NCI-H748 treated with DMSO at 0.1 percent for 48 hours (cell line): ENCODE results near the gene ARAP1.

Source experiments
- DNase-seq: peaks from one replicate; lab custom pipeline; 2025; lab: John Stamatoyannopoulos, UW

ARAP1 gene

DNA sequence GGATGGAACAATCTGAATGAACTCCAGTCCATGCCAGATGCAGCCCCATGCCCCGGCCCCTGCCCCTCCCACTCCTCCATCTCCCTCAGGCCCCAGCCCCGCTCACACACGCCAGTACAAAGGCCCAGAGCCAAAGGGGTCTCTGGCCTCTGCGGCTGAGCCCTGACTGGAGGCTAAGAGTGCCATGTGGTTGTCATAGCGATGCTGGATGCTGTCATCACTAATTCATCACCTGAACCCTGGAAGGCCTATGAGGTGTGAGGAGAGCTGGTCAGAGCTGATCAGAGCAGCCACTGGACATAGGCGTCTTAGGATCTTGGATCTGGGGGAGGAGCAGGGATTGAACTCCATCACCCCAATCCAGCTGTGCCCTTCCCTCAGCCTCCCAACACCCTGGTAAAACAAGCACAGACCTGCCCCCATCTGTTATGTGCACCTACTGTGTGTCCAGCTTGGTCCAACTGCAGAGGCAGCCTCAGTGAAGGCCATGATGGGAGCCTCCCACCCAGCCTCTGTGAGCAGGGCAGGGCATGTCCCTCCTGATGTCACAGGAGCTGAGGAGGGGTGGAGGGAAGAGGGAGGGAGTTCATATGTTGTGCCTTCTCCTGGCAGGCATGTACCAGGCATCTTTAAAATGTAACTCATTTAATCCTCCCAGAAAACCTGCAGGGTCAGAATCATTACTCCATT is 94.7 kb downstream of the ARAP1 start:
- DNase-seq: no peak

DNA sequence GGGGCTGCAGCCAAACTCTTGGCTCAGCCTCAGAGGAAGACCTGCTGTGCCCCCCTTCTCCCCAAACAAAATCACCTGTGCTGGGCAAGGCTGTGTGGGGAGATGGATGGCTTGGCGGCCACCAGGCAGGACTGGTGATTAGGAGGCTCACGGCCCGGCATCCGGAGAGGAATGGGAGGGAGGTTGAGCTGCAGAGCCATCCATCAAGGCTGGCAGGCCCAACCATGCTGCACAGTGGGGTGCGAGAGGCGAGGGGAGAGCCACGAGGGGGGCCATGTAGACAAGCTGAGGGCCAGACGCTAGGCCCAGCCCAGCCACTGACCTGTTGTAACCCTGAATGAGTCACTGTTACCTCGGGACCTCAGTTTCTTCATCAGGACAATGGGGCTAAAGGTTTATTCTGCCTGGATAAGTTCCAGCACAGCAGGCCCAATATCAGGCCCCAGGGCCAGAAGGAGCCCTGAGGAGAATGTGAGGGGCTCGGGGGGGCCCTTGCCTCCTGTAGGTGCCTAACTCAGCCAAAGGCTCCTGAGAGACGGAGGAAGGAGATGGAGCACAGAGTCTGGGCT is 96.2 kb downstream of the ARAP1 start:
- no peak for DNase-seq

DNA sequence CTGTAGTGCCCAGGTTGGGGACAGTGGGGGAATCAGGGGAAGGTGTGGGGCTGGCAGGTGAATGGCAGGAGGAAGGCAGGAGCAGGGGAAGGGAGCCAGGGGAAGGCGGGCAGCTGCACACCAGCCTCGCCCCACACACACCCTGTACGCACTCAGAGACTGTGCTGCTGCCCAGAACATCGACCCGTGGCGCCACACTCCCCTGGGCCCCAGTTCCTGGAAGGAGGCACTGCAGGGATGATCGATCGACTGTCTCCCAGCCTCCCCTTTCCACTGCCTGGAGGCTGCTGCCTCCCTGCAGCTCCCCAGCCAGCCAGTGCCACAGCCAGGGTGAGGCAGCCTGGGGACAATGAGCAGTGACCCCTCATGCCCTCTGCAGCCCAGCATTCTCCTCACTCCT is 97.2 kb downstream of the ARAP1 start:
- DNase-seq: no peak

DNA sequence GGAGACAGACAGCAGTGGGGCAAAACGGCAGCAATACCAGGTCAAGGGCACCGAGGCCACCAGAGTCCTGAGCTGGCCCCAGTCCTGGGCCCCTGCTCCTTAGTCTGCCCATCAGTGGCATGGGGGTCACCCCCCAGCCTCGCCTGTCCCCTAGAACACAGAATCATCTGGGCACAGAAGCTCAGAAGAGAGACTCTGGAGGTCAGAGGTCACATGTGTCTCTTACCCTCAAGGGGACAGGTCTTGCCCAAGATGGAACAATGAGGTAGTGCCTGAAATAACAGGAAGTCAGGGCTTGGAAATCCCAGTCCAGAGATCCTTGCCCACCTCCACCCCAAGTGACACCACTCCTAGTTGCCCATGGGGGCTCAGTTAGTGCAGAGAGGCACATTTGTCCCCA is 98.6 kb downstream of the ARAP1 start:
- no peak for DNase-seq

DNA sequence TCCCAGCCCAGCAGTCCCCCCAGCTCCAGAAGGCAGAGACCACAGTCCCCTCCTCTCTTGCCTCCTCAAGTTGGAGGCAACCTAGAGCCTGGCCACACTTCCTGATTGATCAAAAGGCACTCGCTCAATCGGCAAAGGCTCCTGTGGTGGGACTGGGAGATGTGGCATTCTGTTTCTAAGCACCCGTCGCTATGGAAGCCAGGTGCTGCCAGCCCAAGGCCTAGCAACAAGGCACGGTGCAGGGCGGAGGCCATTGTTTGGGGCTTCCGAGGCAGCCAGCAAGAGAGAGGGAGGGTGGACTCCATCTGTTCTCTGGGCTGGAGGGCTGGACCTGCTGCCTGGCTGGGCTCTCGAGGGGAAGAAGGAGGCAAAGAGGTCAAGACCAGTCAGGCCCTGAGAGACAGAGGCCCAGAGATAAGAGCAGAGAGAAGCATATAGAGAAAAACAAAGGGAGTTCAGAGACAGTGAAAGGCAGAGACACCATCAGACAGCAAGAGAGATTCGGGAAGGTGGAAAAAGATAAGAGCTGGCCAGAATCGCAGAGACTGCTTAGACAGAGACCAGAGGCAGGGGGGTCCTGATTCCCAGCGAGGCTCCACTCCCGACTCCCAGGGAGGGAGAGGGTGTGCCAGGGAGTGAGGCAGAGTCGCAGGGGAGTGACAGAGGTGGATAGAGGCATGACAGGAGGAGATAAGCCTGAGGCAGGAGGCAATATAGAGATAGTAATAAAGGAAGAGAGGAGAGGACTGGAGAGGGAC is 99.2 kb downstream of the ARAP1 start:
- DNase-seq: peak; percentile 83

DNA sequence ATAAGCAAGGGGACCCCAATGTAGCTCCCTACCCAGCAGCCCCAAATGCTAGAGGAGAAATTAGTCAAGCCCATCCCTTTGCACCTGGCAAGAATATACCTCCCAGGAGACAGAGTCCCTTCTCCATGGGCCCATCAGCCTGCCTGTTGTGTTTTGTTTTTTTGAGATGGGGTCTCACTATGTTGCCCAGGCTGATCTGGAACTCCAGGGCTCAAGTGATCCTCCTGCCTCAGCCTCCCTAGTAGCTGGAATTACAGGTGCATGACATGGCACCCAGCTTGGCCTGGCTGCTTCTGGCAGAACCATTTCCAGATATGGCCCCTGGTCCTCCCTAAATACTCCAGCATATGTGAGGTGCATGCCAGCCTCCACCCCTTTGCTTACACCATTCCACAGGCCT is 100.1 kb downstream of the ARAP1 start:
- DNase-seq: no peak

DNA sequence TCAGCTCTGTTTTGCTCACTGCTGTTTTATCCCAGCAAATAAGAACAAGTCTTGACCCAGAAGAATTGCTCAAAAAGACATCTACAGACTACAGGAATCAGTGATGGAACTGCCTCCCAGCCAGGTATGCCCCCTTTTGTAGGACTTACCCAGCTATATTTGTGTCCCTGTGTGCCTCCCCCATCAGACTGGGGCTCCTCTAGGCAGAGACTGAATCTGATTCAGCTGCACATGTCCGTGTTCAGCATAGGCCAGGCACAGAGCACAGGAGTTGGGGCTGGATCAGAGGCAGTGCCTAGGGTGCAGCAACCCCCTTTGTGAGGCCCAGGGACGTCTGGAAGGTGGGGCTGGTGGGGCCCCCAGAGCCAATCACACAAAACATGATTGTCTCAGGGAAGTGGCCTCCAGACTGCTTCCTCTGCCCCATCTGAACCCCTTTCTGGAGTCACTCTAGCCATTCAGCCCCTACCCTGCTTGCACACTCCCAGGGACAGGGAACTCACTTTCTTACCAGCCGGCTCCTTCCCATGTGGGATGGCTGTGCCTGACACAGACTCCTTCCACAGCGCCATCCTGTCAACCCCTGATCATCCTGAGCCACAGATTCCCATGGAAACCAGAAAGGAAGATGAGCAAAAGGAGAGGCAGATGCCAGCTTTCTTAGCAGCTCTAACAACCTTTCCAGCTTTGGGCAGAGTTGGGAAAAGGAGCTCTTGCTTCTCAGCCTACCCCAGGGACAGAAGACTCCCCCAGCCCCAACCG is 102.8 kb downstream of the ARAP1 start:
- no peak for DNase-seq

DNA sequence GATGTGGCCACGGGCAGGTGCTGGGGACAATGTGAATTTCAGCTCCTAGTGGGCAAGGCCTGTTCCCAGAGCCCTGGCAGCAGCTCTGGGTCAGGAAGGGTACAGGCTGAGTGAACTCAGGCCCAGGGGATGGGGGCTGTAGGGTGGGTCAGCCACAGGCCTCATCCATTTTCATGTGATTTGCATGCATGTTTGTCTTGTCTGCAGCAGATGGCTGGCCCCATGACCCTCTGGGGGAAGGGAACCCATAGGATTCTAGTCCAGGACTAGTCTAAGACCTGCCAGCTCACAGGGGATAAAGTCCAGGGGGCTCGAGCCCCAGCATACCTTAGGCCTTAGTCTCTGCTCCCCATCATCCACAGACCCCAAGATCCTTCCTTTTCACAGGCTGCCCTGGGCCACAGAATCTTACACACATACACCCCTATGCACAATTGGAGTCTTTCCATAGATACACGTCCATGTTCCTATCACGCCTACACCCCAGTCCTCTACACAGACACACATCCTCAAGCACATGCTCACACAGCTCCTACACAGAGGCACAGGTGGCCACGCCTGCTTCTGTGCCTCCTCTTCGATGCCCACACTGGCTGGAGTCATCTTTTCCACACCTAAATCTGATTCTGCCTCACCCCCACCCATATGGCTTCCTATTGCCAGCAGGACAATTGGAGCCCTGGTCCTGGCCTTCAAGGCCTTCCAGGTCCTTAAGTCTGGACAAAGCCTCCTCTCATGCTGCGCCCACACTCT is 103.6 kb downstream of the ARAP1 start:
- no peak for DNase-seq

DNA sequence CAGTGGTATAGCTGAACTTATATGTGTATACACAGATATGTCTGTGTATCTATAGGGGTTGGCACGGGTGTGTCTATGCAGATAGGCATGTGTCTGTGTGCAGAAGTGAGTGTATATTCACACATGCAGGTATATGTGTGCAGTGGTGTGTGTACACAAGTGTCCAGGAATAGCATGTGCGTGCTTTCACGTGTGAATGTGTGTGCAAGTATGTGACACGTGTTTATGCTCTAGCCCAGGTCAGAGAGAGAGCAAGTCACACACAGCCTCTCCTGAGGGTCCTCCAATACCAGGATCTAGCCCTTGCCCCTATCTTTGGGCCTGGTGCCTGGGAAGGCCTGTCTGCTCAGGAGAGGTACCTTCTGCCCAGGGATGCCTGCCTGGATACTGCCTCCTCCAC is 104.3 kb downstream of the ARAP1 start:
- DNase-seq: no peak

DNA sequence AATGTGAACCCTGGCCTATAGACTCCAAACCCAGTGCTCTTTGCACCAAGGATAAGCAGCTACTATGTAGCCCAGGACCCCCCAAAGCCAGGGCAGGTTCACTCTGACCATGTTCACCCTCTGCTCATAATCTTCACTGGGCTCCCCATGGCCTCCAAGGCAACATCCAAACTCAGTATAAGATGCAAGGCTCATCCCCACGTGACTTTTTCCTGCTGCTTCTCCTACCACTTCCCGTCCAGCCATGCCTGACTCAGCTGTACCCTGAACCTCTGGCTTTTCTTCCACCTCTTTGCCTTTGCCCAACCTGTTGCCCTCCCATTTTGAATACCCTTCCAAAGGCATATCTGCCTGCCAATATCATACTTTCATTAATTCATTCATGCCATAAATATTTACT is 105.7 kb downstream of the ARAP1 start:
- no peak for DNase-seq

DNA sequence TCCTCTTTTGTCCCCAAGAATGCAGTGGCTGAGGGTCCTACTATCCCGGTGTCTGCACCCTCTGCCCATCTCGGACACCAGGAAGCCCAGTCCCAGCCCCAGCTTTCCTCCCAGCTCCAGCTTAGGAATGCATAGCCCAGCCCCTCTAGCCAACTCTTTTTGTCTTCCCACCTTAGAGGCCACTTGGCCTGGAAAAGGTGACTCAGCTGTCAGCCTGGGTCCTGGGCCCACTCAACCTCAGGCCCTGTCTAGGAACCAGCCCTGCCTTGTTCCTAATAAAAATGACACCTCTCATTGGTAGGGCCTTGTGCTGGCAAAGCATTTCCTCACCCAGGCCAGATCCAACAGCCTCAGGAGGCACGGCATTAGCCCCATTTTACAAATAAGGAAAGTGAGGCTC is 106.2 kb downstream of the ARAP1 start:
- DNase-seq: no peak

DNA sequence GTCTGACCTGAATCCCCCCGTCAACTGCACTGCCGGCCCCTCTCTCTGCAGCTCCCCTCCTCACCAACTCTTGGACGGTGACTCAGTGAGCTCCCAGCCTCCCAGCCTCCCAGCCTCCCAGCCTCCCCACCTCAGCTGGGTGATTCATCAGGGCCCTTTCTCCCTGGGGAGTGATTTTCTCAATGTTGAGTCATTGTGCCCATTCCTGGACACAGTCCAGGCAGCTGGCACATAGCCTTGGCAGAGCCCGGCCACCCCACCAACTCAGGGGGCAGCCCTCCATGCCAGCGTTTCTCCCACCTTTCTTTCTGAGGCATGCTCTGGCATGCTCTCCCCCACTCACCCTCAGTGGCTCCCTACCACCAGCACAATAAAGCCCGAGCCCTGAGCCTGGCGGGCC is 108.7 kb downstream of the ARAP1 start:
- DNase-seq: no peak

DNA sequence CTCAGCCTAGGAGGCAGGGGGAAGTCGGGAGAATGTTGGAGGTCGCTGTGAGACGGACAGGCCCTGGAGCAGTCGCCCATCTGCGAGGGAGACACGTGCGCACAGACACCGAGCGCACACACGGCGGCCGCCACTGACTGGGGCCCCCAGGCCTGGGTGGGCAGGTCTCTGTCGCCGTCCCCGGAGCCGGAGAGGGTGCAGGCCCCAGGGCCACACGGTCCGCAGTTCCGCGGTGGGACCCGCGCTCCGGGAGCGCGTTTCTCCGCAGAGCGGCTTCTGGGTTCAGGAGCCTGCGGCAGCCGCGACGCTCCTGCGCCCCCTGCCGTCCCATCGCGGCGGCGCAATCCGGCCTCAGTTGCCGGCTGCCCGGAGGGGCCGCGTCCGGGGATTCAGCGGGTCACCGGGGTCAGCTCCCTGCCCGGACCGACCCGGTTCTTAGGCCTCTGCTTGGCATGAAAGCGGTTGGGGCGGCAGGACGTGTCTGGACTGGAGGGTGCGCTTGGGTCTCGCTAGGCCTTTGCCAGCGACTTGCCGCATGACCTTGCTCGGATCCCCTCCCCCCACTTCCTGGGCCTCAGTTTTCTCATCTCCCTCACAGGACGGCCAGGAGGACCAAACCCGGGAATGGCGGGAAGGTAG is 109.2 kb downstream of the ARAP1 start:
- DNase-seq: peak; percentile 15

DNA sequence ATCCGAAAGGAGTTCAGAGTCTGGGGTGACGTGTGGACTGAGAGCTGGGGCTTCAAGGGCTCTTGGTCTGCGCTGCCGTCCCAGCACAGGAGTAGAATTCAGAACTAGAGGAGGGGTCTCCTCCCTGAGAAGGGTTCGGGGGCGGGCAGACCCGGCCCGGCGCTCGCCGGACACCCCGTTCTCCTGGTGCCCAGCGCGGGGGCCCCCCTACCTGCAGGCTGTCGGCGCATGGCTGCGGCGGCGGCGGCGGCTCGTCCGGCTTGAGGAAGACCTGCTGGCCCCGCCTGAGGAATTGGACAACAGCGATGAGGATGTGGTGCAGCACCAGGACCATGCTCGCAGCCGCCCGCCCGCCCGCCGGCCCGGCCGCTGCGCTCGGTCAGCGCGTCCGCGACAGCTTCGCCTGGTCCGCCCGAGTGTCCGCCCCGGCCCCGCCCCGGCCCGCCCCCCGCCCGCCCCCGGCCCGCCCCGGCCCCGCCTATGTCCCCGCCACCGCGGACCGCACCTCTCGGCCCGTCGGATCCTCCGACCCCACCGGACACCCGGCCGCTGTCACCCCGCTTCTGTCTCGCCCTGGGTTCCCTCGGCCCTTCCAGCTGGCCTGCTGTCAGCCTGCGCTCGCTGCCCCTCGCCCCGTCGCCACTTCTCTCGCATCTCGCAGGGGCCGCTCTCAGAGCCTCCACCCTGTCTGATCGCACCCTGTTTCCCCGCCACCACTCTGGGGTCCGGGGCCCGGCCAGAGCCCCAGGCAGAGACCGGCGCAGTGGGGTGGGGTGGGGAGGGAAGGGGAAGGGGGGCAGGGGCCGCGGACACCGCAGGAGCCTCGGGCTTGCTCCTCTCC is 109.9 kb downstream of the ARAP1 start:
- no peak for DNase-seq

DNA sequence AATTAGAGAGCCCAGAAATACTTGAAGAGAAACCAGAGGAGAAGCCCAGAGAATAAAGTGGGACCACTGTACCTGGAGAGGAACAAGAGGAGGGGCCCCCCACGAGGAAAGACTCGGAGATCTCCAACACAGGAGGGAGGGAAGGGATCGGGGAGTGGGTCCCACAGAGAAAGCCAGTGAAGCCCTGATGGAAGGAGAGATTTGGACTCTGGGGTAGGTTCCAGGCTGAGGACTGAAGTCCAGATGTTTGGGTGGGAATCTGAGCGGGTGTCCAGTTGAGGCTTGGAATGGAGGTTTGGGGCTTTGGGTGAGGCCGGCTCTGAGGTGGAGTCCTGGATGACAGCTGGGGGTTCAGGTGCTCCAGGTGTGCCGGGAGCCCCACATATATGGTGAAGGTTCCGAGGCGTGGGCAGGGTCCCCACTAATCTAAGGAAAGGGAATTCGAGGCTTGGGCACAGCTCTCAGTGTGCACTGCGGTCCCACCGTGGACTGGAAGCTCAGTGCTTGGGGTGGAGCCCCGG is 110.6 kb downstream of the ARAP1 start:
- DNase-seq: no peak

DNA sequence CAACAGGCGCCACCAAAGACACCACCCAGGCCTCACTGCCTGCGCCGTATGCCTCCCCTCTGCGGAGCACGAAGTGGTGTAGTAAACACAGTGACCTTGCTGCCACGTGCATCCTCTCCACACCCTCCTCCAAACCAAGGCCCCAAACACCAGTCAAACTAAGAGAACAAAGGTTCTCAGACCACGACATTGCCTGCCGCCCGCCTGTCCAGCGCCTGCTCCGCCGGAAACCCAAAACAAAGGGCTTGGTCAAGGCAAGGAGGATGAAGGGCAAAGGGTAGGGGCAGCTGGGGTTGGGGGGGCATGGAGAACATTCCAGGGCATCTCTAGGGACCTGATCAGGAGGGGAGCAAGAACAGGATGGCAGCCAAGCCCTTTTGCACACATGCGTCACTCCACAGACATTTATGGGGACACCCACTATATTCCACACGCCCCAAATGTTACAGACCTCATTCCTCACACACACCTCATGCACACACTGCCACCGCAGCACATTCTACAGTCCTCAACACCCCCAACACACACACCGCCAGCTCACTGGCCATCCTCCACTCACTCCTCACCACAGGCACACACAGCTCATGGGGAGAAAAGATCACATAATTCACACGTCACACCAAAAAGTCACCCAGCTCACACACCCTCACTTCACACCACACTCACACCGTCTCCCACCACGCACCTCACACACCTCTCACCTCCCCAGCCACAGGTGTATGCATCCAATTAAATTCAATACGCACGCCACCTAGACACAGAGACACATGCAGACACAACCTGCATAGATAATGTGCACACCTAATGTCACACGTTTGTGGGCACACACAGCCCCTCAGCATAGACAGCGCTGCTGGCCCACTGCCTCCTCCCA is 112.5 kb downstream of the ARAP1 start:
- DNase-seq: no peak

DNA sequence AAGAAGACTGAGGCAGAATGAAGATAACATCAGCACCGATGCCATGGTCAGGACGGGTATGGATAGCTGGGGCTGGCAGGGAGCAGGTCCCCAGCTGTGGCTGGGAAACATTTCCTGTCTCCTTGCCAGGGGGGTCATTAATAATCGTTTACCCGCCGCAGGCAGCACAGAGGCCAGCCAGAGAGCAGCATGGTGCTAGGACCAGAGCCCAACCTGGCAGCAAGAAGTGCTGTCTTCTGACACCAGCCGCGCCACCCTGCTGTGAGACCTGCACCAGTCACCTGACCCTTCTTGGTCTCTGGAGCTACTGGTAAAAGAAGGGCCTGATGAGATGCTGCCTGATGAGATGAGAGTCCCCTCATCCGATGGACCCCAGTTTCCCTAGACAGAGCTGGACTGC is 114.3 kb downstream of the ARAP1 start:
- DNase-seq: no peak

DNA sequence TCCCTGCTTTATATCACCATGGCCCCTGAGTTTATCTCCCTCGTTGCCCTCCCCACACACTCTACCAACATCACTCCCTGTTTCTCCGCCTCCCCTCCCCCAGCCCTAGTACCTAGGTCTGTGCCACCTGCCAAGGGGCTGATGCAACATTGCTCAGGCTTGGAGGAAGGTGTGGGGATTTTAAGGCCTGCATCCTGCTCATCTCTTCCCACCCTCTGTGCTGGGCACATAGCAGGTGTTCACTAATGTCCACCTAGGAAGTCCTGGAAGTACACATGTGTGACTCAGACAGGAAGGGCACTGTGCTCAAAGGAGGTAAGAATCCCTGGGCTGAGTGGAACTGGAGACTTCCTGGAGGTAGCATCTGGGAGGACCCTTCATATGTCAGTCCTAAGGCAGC is 115.0 kb downstream of the ARAP1 start:
- no peak for DNase-seq

DNA sequence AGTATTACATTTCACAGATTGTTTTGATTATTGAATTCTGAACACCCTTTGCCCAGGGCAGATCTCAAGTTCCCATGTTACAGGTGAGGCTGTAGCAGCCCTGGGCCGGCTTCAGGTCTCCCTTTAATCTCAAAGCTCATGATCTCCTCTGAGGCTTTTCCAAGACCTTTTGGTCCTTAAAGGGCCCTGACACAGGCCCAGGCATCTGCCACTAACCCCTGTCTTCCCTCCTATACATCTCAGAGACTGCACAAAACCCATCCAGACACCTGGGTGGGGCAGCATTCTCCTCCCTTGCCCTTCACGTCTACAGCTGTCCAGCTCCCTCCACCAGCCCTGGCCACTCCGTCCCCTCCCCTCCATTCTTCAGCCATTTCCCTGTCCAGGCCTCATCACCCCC is 115.8 kb downstream of the ARAP1 start:
- DNase-seq: no peak
